PC-9 (cell line): ENCODE measurements around the gene ZSCAN23. TPM values are rescaled to one million over a fixed set of nuclear protein-coding genes. Genes with fewer than 3 reads are reported as not detected.

Source experiments
- total RNA-seq: library from RNA; stranded (reverse); gene quantifications from 2 replicates; pipeline ENCODE4 v1.2.3, GENCODE V29; 2021

ZSCAN23 gene
- total RNA-seq, 1 experiment from 2014 or later, result 9.1 TPM

Other genes starting within 250 kb of the ZSCAN23 start
- 19.2 and 20.4 TPM in 2 replicates for gene ZSCAN9, start 218.2 kb downstream of the ZSCAN23 start, total RNA-seq
- gene ZKSCAN4, start 191.2 kb downstream of the ZSCAN23 start, total RNA-seq, result 6.0 and 6.7 TPM in 2 replicates
- not detected in 2 replicates for gene NKAPL, start 184.2 kb downstream of the ZSCAN23 start, total RNA-seq
- 12.1 and 14.8 TPM in 2 replicates for gene ZSCAN26, start 176.3 kb downstream of the ZSCAN23 start, total RNA-seq
- 3.6 and 3.9 TPM in 2 replicates for gene PGBD1, start 161.9 kb downstream of the ZSCAN23 start, total RNA-seq
- gene ZSCAN31, start 107.3 kb downstream of the ZSCAN23 start, total RNA-seq, result 64.0 and 88.8 TPM in 2 replicates
- 4.9 and 6.2 TPM in 2 replicates for gene ZKSCAN3, start 93.5 kb downstream of the ZSCAN23 start, total RNA-seq
- 10.9 and 11.2 TPM in 2 replicates for gene ZSCAN12, start 43.7 kb downstream of the ZSCAN23 start, total RNA-seq
- gene GPX6, start 72.3 kb upstream of the ZSCAN23 start, total RNA-seq, result not detected in 2 replicates
- gene GPX5, start 82.4 kb upstream of the ZSCAN23 start, total RNA-seq, result not detected in 2 replicates